GM21619 (cell line): ENCODE measurements around the gene LIPT2.
A peak's percentile ranks its signal among the peaks of the same experiment; 100 is the strongest.
"Not testable (repeated sequence)": the region's sequence is repeated elsewhere in the genome, so short reads cannot be mapped to it uniquely, and the experiment has no call there.

Source experiments
- ATAC-seq: cut with Tn5 transposase; IDR thresholded peaks from one replicate; pipeline ENCODE4 v1.9.1; 2021; ENCODE audit not compliant: unreplicated experiment

The LIPT2 gene

DNA sequence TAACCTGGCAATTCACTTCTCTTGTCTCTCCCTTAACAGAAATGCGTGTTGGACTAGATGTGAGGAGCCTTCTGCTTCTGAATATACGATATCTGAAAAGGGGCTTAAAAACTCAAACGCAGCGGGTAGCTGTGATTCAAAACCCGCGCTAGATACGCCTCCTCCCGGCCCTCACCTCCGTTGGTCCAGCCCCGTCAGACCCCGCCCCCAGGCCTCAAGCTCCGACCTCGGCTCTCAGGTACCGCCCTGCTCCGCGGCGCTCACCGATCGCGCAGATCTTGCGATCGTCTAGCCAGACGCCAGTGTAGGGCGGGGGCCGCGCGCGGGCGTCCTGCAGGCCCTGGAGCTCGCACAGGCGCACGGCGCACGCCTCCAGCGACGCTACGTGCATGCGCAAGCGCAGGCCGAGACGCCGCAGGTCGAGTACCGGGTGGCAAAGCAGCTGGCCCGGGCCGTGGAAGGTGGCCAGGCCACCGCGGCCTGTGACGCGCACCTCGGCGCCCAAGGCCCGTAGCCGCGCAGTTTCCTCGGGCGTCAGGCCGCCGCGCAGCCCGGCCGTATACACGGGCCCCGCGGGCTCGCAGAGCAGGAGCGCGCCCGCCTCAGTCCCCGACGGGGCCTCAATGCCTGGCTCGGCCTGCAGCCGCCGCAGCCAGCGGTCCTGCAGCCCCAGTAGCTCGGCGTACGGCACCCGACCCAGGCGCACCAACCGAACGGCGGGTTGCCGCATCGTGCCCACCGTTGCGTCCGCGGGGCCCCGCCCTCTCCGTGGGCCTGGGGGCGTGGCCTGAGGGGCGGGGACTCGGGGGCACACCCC lies at the start of gene LIPT2:
TSS of gene LIPT2 (minus strand) at position 751 of the 817 bp plus-strand sequence. CDS start at position 730, 21 bp downstream.
- ATAC-seq: peak; percentile 92

DNA sequence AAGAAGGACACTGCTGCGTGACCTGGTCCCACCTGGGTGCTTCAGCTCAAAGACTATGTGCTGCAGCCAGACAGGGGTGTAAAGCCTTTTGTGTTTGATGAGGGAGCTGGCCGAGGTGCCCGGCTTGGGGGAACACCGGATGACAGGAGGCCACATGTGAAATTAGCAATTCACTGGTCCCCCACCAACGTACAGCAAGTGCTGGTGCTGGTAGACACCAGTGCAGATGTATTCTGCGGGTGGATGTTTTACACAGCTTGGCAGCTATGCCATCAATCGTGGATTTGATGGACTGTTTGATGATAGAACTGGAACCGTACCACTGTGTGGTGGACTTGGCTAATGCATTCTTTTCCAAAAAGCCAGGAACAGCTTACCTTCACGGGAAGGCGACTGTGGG lies 47.9 kb upstream of the LIPT2 start:
- no peak for ATAC-seq

GRCh38 chr11:74540270-74540669 lies 46.7 kb upstream of the LIPT2 start:
- no peak for ATAC-seq

- no peak for ATAC-seq
Observed at GRCh38 chr11:74538680-74539079, 45.2 kb upstream of the LIPT2 start.

DNA sequence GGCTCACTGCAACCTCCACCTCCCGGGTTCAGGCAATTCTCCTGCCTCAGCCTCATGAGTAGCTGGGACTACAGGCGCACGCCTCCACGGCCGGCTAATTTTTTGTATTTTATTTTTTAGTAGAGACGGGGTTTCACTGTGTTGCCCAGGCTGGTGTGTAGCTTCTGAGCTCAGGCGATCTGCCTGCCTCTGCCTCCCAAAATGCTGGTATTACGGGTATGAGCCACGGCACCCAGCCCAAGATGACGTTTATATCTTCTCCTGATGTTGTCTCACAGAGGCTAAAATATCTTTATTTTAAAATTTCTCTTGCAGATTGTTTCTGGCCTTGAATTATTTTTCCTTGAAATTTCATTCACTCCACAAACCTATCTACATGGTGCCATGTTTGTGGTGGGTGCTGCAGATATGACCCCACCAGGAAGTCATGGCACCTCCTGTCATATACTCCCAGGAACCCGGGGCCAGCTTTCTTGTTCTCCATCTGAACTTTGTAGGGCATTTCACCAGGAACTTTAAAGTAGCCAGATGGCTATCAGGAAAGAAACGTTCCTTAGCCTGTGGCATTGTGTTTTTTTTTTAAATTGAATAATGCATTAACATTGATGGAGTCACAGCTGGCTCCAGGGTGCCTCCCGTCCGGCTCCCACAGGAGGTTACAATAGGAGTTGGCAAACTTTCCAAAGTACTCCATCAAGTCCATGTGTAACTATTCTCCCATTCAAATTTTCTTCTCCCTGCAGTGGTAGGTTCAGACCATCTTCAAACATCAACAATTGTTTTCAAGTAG lies 42.0 kb upstream of the LIPT2 start:
- ATAC-seq: no peak

DNA sequence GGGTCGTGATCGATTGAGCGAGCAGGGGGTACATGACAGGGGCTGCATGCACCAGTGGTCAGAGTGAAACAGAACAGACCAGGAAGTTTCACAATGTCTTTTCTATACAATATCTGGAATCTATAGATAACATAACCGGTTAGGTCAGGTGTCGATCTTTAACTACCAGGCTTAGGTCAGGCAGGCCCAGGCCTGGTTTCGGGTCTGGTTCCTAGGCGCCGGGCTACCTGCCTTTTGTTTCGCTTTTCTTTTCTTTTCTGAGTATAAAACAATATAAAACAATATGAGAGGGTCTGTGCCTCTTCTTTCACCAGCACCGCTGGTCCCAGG lies 41.4 kb upstream of the LIPT2 start:
- ATAC-seq: not testable (repeated sequence)

DNA sequence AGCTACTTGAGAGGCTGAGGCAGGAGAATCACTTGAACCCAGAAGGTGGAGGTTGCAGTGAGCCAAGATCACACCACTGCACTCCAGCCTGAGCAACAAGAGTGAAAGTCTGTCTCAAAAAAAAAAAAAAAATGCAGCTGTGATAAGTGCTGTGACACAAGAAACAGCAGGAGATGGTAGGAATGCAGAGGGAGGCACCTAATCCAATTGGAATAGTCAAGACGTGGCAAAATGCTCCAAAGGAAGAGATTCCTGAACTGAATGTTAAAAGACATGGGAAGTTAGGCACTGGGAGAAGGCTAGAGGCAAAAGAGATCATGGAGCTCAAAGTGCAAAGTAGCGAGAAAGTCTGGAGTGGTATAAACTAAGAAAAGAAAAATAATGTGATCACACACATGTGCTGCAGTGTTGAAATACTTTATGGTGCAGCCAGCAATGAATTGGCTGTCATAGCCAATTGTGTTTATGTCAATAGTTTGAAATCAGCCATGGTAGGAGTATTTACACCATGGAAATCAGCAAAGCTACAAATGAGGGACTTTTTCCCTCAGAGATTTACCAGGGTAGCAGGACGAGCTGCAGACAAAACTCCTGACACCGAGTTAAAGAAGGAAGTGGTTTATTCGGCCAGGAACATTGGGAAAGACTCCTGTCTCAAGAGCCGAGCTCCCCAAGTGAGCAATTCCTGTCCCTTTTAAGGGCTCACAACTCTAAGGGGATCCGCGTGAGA lies 40.9 kb upstream of the LIPT2 start:
- ATAC-seq: no peak

GRCh38 chr11:74533421-74533820 lies 39.9 kb upstream of the LIPT2 start:
- no peak for ATAC-seq

DNA sequence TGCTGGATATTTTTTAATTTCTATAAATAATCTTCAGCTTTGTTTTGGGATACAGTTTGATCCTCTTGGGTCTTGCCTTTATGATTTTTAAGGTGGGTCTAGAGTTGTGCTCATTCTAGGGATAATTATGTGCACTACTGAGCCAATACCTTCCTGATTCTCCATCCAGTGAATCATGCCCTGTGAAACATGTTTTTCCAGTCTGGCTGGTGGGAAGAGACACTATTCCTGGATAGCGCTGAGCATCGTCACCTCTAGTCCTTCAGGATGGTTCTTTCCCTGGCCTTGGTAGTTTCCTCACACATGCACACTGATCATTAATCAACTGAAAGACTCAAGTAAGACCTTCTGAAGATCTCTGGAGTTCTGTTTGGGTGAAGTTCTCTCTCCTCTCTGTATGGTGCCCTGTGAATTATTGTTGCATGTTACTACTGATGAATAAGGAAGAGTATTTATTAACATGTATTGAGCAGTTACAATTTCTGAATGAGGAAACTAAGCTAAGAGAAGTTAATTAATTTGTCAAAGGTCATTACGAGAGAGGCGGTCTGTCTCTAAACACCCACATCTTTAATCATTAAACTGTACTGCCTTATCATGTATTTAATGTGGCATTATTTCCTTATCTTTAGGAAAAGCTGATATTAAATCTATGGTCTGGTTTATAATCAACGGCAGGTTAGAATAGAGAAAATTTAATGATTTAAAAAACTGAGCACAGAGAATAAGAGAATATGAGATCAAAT lies 39.1 kb upstream of the LIPT2 start:
- no peak for ATAC-seq

DNA sequence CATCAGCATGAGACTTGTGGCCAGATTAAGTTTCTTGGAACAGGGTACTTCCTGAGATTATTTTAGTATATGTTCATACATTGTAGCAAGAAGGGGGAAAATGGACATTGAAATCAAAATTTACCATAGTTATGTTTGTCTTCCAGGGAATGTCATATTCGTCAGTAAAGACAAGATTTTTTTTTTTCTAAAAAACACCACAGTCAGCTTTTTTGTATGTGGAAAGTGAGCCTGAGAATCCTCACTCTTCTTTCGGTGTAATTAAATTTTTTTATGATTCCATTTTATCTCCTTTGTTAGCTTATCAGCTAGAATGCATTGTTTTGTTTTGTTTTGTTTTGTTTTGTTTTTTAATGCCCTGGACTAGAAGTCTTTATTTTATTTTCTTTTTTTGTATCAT lies 31.5 kb upstream of the LIPT2 start:
- ATAC-seq: no peak

DNA sequence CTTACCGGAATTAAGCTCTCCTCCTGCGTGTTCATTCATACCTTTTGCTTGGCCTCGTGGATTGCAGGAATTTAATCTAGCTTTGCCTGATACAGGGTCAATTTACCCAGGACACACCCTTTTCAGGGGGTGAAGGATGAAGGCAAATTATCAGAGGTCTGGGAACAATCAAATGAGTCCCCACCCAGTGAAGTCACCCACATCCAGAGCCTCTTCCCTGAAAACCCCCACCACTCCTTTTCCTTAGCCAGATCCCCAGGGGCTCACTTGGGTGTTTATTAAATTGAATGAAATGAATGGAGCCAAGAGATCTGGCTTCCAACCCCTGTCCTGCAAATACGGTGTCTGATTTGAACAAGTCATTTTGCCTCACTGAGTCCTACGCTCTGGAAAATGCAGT lies 31.0 kb upstream of the LIPT2 start:
- ATAC-seq: no peak

- no peak for ATAC-seq
Observed at GRCh38 chr11:74522776-74523175, 29.3 kb upstream of the LIPT2 start.

- no peak for ATAC-seq
Observed at GRCh38 chr11:74521666-74522252, 28.2 kb upstream of the LIPT2 start.

- ATAC-seq: no peak
Observed at GRCh38 chr11:74520927-74521665, 27.6 kb upstream of the LIPT2 start.

- ATAC-seq: no peak
Observed at GRCh38 chr11:74520316-74520715, 26.8 kb upstream of the LIPT2 start.

- no peak for ATAC-seq
Observed at GRCh38 chr11:74519710-74520109, 26.2 kb upstream of the LIPT2 start.

GRCh38 chr11:74517592-74517991 lies 24.1 kb upstream of the LIPT2 start:
- not testable (repeated sequence) for ATAC-seq

DNA sequence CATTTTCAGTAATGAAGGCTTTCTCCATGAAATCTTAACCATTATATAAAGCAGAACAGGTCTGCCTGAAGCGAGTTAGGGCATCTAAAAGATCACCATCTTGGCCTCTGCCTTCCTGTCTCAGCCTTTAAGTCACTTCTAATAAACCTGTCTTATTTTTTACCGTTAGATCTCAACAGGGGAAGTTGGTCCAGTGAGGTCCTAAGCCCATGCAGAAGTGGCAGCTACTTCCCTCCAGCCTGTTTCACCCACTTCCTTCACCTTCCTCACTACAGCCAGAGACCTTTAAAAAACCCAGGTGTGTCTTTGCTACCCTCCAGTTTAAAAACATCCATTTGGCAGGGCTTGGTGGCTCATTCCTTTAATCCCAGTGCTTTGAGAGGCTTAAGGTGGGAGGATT lies 14.1 kb upstream of the LIPT2 start:
- ATAC-seq: no peak

DNA sequence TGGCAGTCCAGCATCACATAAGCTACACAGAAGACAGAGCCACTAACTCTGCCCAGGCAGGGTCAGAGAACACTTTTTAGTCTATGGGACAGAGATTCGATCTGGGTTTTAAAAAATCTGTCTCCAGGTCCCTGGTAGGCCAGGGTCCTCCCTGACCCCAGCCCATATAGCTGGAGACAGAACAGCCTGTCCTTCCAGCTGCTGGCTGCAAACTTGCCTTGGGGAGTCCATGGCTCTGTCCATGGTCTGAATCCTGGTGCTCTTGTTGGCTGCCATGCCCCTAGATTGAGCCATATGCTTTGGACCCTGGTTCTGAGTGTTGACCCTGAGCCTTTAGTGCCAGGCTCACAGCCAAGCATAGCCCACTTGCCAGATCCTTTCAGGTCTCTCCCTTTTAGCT lies 13.3 kb upstream of the LIPT2 start:
- ATAC-seq: no peak

GRCh38 chr11:74505911-74506310 lies 12.4 kb upstream of the LIPT2 start:
- no peak for ATAC-seq
